HuH-7 (cell line): ENCODE measurements around the gene HBM.
A peak's percentile ranks its signal among the peaks of the same experiment; 100 is the strongest.
"Not testable (repeated sequence)": the region's sequence is repeated elsewhere in the genome, so short reads cannot be mapped to it uniquely, and the experiment has no call there.

Experiments used
- DNase-seq: peaks from one replicate; pipeline ENCODE4 v3.0.0; 2011; ENCODE audit warnings: low spot score

The HBM gene

GRCh38 chr16:169014-169413 lies 3.2 kb downstream of the HBM start:
- no peak for DNase-seq

- DNase-seq = not testable (repeated sequence)
Measured at GRCh38 chr16:170088-170507, 4.3 kb downstream of the HBM start.

- DNase-seq = no peak
Measured at GRCh38 chr16:170788-171187, 5.0 kb downstream of the HBM start.

- not testable (repeated sequence) for DNase-seq
Measured at GRCh38 chr16:172374-172941, 6.7 kb downstream of the HBM start, which contains the start of gene HBA2. Gene HBA2, plus strand, starts transcription at chr16:172876. Its CDS starts 37 bp downstream, at chr16:172913.

- DNase-seq = not testable (repeated sequence)
Measured at GRCh38 chr16:173211-173854, 7.6 kb downstream of the HBM start.

GRCh38 chr16:173928-174769 lies 8.4 kb downstream of the HBM start:
- not testable (repeated sequence) for DNase-seq

- no peak for DNase-seq
Measured at GRCh38 chr16:175011-175949, 9.5 kb downstream of the HBM start.

GRCh38 chr16:176006-176405 lies 10.2 kb downstream of the HBM start:
- not testable (repeated sequence) for DNase-seq

GRCh38 chr16:176477-177382 lies 11.0 kb downstream of the HBM start, which contains the start of gene HBA1:
Gene HBA1, plus strand, starts transcription at chr16:176680. Its CDS starts 37 bp downstream, at chr16:176717.
- DNase-seq = not testable (repeated sequence)

- no peak for DNase-seq
Measured at GRCh38 chr16:177394-177822, 11.6 kb downstream of the HBM start.

- DNase-seq = no peak
Measured at GRCh38 chr16:177981-178667, 12.3 kb downstream of the HBM start.

GRCh38 chr16:178668-179015 lies 12.9 kb downstream of the HBM start:
- DNase-seq = no peak

GRCh38 chr16:179211-180092 lies 13.7 kb downstream of the HBM start:
- DNase-seq = no peak

- peak; percentile 80 for DNase-seq
Measured at GRCh38 chr16:180101-180675, 14.4 kb downstream of the HBM start, which contains the start of gene HBQ1. Gene HBQ1, plus strand, starts transcription at chr16:180459. Its CDS starts 28 bp downstream, at chr16:180487.

GRCh38 chr16:180681-181564 lies 15.1 kb downstream of the HBM start:
- DNase-seq = peak; percentile 91

GRCh38 chr16:181565-182021 lies 15.8 kb downstream of the HBM start:
- DNase-seq = no peak

- DNase-seq = no peak
Measured at GRCh38 chr16:183005-183404, 17.2 kb downstream of the HBM start.
